Small intestine (tissue), 7 donors: ENCODE measurements around the gene CD83. TPM values are rescaled to one million over a fixed set of nuclear protein-coding genes. Genes with fewer than 3 reads are reported as not detected.
A peak's percentile ranks its signal among the peaks of the same experiment; 100 is the strongest.

ENCODE experiments used
- DNase-seq, 2 donors: peaks; one replicate each; pipeline versions ENCODE4 v3.0.0 to v3.0.0-alpha.2; 2013
- FAIRE-seq: peaks from 2 replicates; lab custom pipeline; 2012; peaks lifted over from hg19 to GRCh38; lab: Jason Lieb, UNC
- H3K27ac ChIP-seq, 3 donors: one replicate each; pipeline ENCODE4 v1.5.1; 2013; ENCODE audit warnings: low read length in 2 of 3, mild to moderate bottlenecking in 2 of 3, control low read depth in 1 of 3, inconsistent platforms in 1 of 3, low read depth in 1 of 3, moderate library complexity in 1 of 3
- H3K27me3 ChIP-seq, 3 donors: one replicate each; pipeline ENCODE4 v1.6.1; 2013; ENCODE audit warnings: low read length in 3 of 3, inconsistent platforms in 1 of 3; ENCODE audit not compliant: control insufficient read depth in 3 of 3, insufficient read depth in 3 of 3
- H3K36me3 ChIP-seq, 3 donors: one replicate each; pipeline ENCODE4 v1.6.1; 2013; ENCODE audit warnings: low read length in 3 of 3, inconsistent platforms in 1 of 3, low read depth in 1 of 3, mild to moderate bottlenecking in 1 of 3, moderate library complexity in 1 of 3; ENCODE audit not compliant: control insufficient read depth in 3 of 3, insufficient read depth in 2 of 3
- H3K4me1 ChIP-seq, 3 donors: one replicate each; pipeline ENCODE4 v1.6.1; 2013; ENCODE audit warnings: low read length in 2 of 3, inconsistent platforms in 1 of 3, low read depth in 1 of 3, mild to moderate bottlenecking in 1 of 3, moderate library complexity in 1 of 3; ENCODE audit not compliant: control insufficient read depth in 3 of 3, insufficient read depth in 2 of 3
- H3K4me3 ChIP-seq, 3 donors: one replicate each; pipeline ENCODE4 v1.5.1; 2013; ENCODE audit warnings: low read length in 3 of 3, control low read depth in 1 of 3, inconsistent platforms in 1 of 3, low read depth in 1 of 3, mild to moderate bottlenecking in 1 of 3, moderate library complexity in 1 of 3
- H3K9me3 ChIP-seq, 2 donors: one replicate each; pipeline ENCODE4 v1.6.1; 2013; ENCODE audit warnings: low read depth in 1 of 2, low read length in 1 of 2; ENCODE audit not compliant: control insufficient read depth in 2 of 2, insufficient read depth in 1 of 2
- WGBS, 3 donors: extraction: QIAGEN DNeasy Blood & Tissue Kit; methylation state at CpG; one replicate each; pipeline ENCODE4 v1.1.7; 2013; 5-methylcytosine and 5-hydroxymethylcytosine counted together
- polyA plus RNA-seq, 4 donors: library from polyadenylated mRNA; stranded (reverse) in 3 of 4; unstranded in 1 of 4; fragments of 200-250 nt in 3 of 4; fragments of 120-200 nt in 1 of 4; gene quantifications; one replicate each; pipeline versions ENCODE4 v1.2.1 to v1.2.3, GENCODE V29; 2013
- donor health status: healthy with polysubstance abuse.
- donor health status: control.
- donor health status: control.
- donor health status: Bipolar disorder and iron deficiency.
- donor health status: healthy.

Gene CD83
- polyA plus RNA-seq, 4 donors, result 0.45 to 7.7 (median 1.2) TPM

DNA sequence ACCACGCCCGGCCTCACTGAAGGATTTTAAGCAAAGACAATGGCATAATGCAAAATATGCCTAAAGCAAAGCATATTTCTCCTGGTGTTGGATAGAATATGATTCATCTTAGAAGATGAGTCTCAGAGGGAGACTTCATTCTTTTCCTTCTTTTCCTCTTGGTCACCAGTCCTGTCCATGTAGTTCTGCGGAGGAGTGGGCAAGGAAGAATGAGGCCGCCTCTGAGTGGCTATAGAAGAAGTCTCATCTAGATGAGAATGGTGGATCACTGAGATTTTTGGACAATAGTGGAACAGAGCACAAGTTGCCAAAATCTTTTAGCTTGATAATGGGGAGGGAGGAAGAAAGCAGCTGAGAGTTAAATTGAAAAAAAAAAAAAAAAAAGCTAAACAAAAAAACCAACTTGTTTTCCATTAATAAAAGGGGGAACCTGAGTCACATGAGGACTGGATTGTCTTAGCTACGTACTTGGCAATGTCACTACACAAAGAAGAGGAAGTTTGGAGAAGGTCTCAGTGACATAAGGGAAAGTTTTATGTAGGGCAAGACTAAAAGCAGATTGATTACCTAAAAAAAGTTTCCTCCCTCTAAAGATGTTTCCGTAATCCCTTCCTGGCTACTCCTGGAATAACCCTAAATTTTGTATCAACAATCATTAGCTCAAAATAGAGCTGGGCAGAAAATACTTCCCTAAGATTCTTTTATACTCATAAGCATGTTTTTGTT, 6.0 kb downstream of the CD83 start:
- DNase-seq, result no peak
- no peaks in the 10 kb centered on the region for H3K9me3 ChIP-seq
- H3K27me3 ChIP-seq, result no peaks in the 10 kb centered on the region
- no peaks in the 10 kb centered on the region for H3K36me3 ChIP-seq
- 83 to 95% (median 92%) methylated on average over 6 of the region's 6 CpGs for WGBS, 3 donors
- peaks cover 0 to under 1% (median 0%) of the 10 kb centered on the region in 3 donors for H3K4me1 ChIP-seq
- no peak for FAIRE-seq
- H3K4me3 ChIP-seq, result no peak overlapping the region
- peak overlapping the region in 1 of 3 donors; percentile 27 for H3K27ac ChIP-seq

DNA sequence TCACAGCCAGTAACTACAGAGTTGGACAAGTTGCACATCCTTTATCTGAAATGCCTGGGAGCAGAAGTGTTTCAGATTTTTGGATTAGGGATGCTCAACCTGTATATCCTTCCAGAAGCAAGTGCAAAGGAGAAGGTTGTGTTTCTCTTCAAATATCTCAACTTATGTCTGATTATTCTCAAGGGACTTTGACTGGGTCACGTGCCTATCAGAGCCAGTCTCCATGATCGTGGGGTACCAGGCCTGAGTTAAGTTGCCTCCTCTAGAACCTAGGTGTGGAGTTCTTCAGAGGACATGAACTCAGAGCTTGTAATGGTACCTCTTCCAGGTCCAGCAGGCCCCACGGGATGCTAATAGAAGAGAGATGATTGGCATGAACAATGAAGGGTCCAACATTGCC, 7.8 kb downstream of the CD83 start:
- Histone ChIP-seq H3K4me1 (peaks cover 0 to 10% (median 0%) of the 10 kb centered on the region in 3 donors), H3K27ac (no peak overlapping the region), H3K36me3 (no peaks in the 10 kb centered on the region), H3K27me3 (no peaks in the 10 kb centered on the region), H3K4me3 (no peak overlapping the region), H3K9me3 (no peaks in the 10 kb centered on the region)
- 75 to 90% (median 78%) methylated on average over 3 of the region's 3 CpGs for WGBS, 3 donors
- no peak for FAIRE-seq
- no peak for DNase-seq

DNA sequence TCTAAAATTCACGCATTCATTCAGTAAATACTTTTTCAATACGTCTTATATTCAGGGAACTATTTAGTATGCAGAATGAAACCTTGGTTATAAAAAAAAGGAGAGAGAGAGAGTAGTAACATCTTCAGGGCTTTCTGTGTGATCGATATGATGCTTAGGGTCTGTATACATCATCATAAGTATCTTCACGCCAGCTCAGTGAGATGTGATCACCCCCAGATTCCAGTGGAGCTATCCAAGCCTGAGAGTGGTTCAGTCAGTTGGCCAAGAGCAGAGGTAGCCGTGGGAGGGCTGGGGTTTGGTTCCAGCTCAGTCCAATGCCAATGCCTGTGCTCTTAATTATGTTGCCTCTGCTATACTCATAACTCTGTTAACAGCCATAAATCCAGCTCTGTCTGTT, 8.6 kb downstream of the CD83 start:
- peaks cover 0 to 11% (median 0%) of the 10 kb centered on the region in 3 donors for H3K4me1 ChIP-seq
- H3K27me3 ChIP-seq, result no peaks in the 10 kb centered on the region
- no peak for FAIRE-seq
- no peak overlapping the region for H3K4me3 ChIP-seq
- no peak overlapping the region for H3K27ac ChIP-seq
- H3K9me3 ChIP-seq, result no peaks in the 10 kb centered on the region
- 87 to 92% (median 91%) methylated on average over 5 of the region's 5 CpGs for WGBS, 3 donors
- no peak for DNase-seq
- H3K36me3 ChIP-seq, result no peaks in the 10 kb centered on the region

DNA sequence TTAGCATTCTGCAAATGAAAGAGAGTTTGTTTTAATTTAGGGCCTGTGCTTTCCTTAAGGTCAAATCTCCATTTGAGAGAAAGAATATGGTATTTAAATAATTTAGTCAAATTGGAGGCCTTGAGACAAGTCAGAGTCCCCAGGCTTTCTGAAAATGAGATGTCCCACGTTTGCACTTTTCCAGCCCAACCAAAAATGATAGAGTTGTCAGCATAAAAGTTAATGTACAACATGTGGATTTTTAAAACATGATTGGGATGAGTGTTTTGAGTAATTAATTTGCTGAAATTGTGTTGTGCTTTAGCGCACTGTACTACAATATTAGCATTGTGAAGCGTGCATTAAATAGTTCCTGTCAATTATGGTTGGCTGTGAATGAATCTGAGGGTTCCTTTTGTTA, 10.0 kb downstream of the CD83 start:
- peaks cover 0 to 1% (median 0%) of the 10 kb centered on the region in 3 donors for H3K36me3 ChIP-seq
- peaks cover 0 to 25% (median 0%) of the 10 kb centered on the region in 3 donors for H3K4me1 ChIP-seq
- no peaks in the 10 kb centered on the region for H3K27me3 ChIP-seq
- 62 to 78% (median 75%) methylated on average over 3 of the region's 3 CpGs for WGBS, 3 donors
- H3K27ac ChIP-seq, result no peak overlapping the region
- no peak for FAIRE-seq
- no peak overlapping the region for H3K4me3 ChIP-seq
- DNase-seq, result no peak
- peaks cover 0 to 2% of the 10 kb centered on the region in 2 donors for H3K9me3 ChIP-seq

DNA sequence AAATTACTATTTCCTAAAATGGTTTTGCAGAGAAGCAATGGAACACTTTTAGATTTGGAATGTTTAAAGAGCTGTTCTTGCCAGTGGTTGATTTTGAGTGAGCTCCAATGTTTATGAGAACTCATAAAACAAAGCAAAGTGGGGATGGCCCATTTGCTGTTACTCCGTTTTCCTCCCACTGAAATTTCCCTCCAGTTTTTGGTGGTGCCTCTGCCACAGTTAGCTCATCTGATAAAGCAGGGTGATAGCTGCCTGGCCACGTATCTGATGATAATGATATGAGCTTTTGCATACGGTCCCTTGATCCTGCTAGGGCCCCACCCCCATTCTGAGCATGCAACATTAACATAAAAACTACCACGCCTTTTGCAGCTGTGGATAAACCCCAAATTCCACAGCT, 10.4 kb downstream of the CD83 start:
- FAIRE-seq, result no peak
- 52 to 55% (median 52%) methylated on average over 4 of the region's 4 CpGs for WGBS, 3 donors
- H3K9me3 ChIP-seq, result peaks cover 0 to 3% of the 10 kb centered on the region in 2 donors
- no peaks in the 10 kb centered on the region for H3K27me3 ChIP-seq
- DNase-seq, result no peak
- H3K4me1 ChIP-seq, result peaks cover 0 to 29% (median 0%) of the 10 kb centered on the region in 3 donors
- H3K4me3 ChIP-seq, result no peak overlapping the region
- no peak overlapping the region for H3K27ac ChIP-seq
- H3K36me3 ChIP-seq, result peaks cover 0 to 4% (median 0%) of the 10 kb centered on the region in 3 donors

DNA sequence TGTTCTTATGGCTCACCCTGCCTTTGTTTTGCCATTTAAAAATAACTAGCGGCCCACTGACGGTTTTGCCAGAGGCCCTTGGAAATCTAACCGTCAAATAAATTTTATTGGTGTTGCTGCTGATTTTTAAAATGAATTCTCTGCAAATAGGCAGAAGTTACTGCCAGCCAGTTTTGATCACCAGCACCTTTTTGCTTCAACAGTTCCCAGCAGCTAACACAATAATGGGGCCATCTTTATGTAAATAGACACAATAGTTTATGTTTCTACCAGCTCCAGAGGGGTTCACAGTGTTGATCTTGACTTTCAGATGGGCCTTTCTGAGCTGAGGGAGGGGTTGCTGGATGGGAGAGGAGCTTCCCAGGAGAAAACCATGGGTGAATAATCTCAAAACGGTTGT, 11.2 kb downstream of the CD83 start:
- H3K4me3 ChIP-seq, result no peak overlapping the region
- 85 to 93% (median 88%) methylated on average over 4 of the region's 4 CpGs for WGBS, 3 donors
- H3K36me3 ChIP-seq, result peaks cover 0 to 6% (median 0%) of the 10 kb centered on the region in 3 donors
- DNase-seq, result no peak
- H3K27me3 ChIP-seq, result no peaks in the 10 kb centered on the region
- H3K9me3 ChIP-seq, result peaks cover 0 to 3% of the 10 kb centered on the region in 2 donors
- FAIRE-seq, result no peak
- peaks cover 0 to 36% (median 0%) of the 10 kb centered on the region in 3 donors for H3K4me1 ChIP-seq
- H3K27ac ChIP-seq, result no peak overlapping the region

DNA sequence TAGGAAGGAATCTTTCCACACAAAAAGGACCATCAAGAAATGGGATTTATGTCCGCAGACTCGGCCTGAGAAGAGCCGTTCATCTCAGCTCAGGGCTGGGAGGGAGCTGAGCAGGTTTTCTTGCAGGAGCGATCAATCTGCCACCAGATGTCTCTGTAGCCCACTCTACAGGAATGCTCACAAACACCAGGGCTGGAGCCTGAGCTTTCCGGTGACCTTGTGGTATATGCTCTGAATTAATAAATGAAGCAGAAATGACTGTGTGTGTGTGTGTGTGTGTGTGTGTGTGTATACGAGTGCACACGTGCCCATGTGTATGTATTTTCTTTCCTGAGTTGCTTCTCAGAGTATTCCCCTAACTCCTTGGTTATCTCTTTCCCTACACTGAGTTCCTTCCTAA, 12.0 kb downstream of the CD83 start:
- DNase-seq (peak; percentile 71 to 80), FAIRE-seq (no peak)
- Histone ChIP-seq H3K4me1 (peaks cover 0 to 40% (median 0%) of the 10 kb centered on the region in 3 donors), H3K27me3 (no peaks in the 10 kb centered on the region), H3K27ac (no peak overlapping the region), H3K36me3 (peaks cover 0 to 9% (median 0%) of the 10 kb centered on the region in 3 donors), H3K9me3 (peaks cover 0 to 3% of the 10 kb centered on the region in 2 donors), H3K4me3 (no peak overlapping the region)
- WGBS, 3 donors, result 20 to 28% (median 25%) methylated on average over 7 of the region's 7 CpGs

DNA sequence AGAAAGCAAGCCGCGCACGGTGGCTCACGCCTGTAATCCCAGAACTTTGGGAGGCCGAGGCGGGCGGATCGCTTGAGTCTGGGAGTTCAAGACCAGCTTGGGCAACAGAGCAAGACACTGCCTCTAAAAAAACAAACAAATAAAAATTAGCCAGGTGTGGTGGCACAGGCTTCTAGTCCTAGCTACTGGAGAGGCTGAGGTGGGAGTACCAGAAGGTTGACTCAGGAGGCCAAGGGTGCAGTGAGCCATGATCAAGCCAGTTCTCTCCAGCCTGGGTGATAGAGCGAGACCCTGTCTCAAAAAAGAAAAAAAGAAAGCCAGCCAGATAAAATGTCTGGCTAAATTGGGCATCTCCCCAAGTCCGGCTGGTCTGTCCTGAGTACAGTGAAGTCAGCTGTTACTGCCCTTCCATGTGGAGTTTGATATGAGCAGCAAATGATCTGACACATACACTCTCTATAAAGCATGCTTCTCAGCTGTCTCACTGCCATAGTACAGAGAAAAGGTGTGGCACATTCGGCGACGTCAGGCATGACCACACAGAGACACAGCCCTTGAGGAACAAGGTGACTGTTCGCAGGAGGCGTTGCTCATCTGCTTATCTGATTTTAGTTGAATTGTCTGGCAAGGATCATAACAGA, 13.0 kb downstream of the CD83 start:
- FAIRE-seq (no peak), DNase-seq (no peak)
- WGBS, 3 donors, result 89 to 90% (median 89%) methylated on average over 15 of the region's 15 CpGs
- peaks cover 0 to 40% (median 0%) of the 10 kb centered on the region in 3 donors for H3K4me1 ChIP-seq
- no peaks in the 10 kb centered on the region for H3K27me3 ChIP-seq
- no peak overlapping the region for H3K27ac ChIP-seq
- no peak overlapping the region for H3K4me3 ChIP-seq
- peaks cover 0 to 3% of the 10 kb centered on the region in 2 donors for H3K9me3 ChIP-seq
- peaks cover 0 to 13% (median 3%) of the 10 kb centered on the region in 3 donors for H3K36me3 ChIP-seq
